Stimulated activated CD8-positive, alpha-beta memory T cell treated with anti-CD3 and anti-CD28 coated beads, Interleukin-7, amount 100 ng/mL, for 24 hours (primary cell): ENCODE data around the gene NR4A1.
"Not testable (repeated sequence)": the region's sequence is repeated elsewhere in the genome, so short reads cannot be mapped to it uniquely, and the experiment has no call there.

Source experiments
- DNase-seq: peaks from one replicate; pipeline ENCODE4 v3.0.0-alpha.2; 2020; ENCODE audit warnings: low read depth

The NR4A1 gene

GRCh38 chr12:52097045-52097666 lies 45.9 kb downstream of the NR4A1 start:
- no peak for DNase-seq

- DNase-seq: not testable (repeated sequence)
These were observed 53.3 kb downstream of the NR4A1 start for GRCh38 chr12:52104431-52105089.
